Gastrocnemius medialis (tissue), 4 donors: ENCODE measurements around the gene PTGFRN. TPM values are rescaled to one million over a fixed set of nuclear protein-coding genes. Genes with fewer than 3 reads are reported as not detected.

Source experiments
- ATAC-seq, 2 donors: fragments of 150-250 bp; one replicate each; pipeline ENCODE4 v1.9.1; 2016
- DNase-seq, 2 donors: peaks; one replicate each; pipeline ENCODE4 v3.0.0-alpha.2; 2019
- H3K27ac ChIP-seq, 4 donors: fragments of 200-600 bp; sonication (generic); 1 replicate in 1 of 4; 2 replicates in 3 of 4; pipeline ENCODE4 v1.5.1; 2016 to 2018; ENCODE audit warnings: mild to moderate bottlenecking in 2 of 4, moderate library complexity in 1 of 4
- H3K27me3 ChIP-seq, 3 donors: fragments of 200-600 bp; sonication (generic) in 2 of 3; 1 replicate in 1 of 3; 2 replicates in 2 of 3; pipeline versions ENCODE4 v1.5.1 to v1.6.0; 2016 to 2019; ENCODE audit warnings: mild to moderate bottlenecking in 1 of 3, moderate library complexity in 1 of 3
- H3K36me3 ChIP-seq, 2 donors: fragments of 200-600 bp; sonication (generic) in 1 of 2; one replicate each; pipeline ENCODE4 v1.5.1; 2017 to 2018
- H3K4me1 ChIP-seq, 2 donors: fragments of 200-600 bp; sonication (generic) in 1 of 2; one replicate each; pipeline ENCODE4 v1.5.1; 2016 to 2017; ENCODE audit warnings: mild to moderate bottlenecking in 2 of 2
- H3K4me3 ChIP-seq, 4 donors: fragments of 200-600 bp; sonication (generic) in 3 of 4; 1 replicate in 1 of 4; 2 replicates in 3 of 4; pipeline ENCODE4 v1.5.1; 2016 to 2019; ENCODE audit warnings: mild to moderate bottlenecking in 2 of 4
- H3K9me3 ChIP-seq, 3 donors: fragments of 200-600 bp; sonication (generic) in 2 of 3; 1 replicate in 1 of 3; 2 replicates in 2 of 3; pipeline ENCODE4 v1.5.1; 2016 to 2019
- CTCF ChIP-seq, 5 experiments: fragments of 450-650 bp in 3 of 5; fragments of 200-600 bp in 2 of 5; sonication (generic) in 2 of 5; IDR thresholded peaks in 4 of 5; conservative IDR thresholded peaks in 1 of 5; 1 replicate in 4 of 5; 2 replicates in 1 of 5; pipeline ENCODE4 v1.5.1; 2016 to 2019; ENCODE audit warnings: antibody characterized with exemption in 5 of 5, mild to moderate bottlenecking in 3 of 5, moderate library complexity in 3 of 5
- POLR2A ChIP-seq, 2 donors: fragments of 450-650 bp; IDR thresholded peaks; one replicate each; pipeline ENCODE4 v1.6.1; 2017; ENCODE audit warnings: antibody characterized with exemption in 2 of 2, mild to moderate bottlenecking in 2 of 2, moderate library complexity in 2 of 2
- in situ Hi-C, 4 donors: fragments of 200-750 bp; cut with MboI; loops; one replicate each; pipeline versions ENCODE4 v1.15.0 to v1.8.0; 2017; ENCODE audit warnings: low sequenced_read_pairs in 4 of 4
- intact Hi-C: fragments of 100-400 bp; cut with DNase I; formaldehyde crosslinking; loops from one replicate; pipeline ENCODE4 v1.15.1; 2023; ENCODE audit warnings: low total_unique reads
- total RNA-seq, 4 donors: library from RNA; depleted of rRNA; stranded (reverse); fragments of >200 nt; gene quantifications; one replicate each; pipeline versions ENCODE4 v1.1.0 to v1.2.3, GENCODE V29; 2016

PTGFRN gene
- total RNA-seq, 4 donors from 2014 or later, result 1.5 to 18.1 (median 2.9) TPM

- Histone ChIP-seq H3K36me3 (no peaks in the 10 kb centered on the region), H3K27me3 (peaks cover 0 to 6% (median 0%) of the 10 kb centered on the region in 3 donors), H3K4me1 (no peaks in the 10 kb centered on the region), H3K27ac (no peak overlapping the region), H3K9me3 (no peaks in the 10 kb centered on the region), H3K4me3 (no peak overlapping the region)
- ATAC-seq, result no peak
- in situ Hi-C loops (no loop called here), intact Hi-C loops (no loop called here)
- DNase-seq, result no peak
- TF ChIP-seq CTCF (IDR thresholded peaks at IDR 0.05 in 4 of 5, conservative IDR thresholded peaks at IDR 0.05 in 1 of 5) (no peak), POLR2A (IDR thresholded peaks at IDR 0.05) (no peak)
Measured at GRCh38 chr1:116869611-116870010, 40.1 kb upstream of the PTGFRN start.

- Histone ChIP-seq H3K27ac (no peak overlapping the region), H3K36me3 (no peaks in the 10 kb centered on the region), H3K4me3 (no peak overlapping the region), H3K9me3 (no peaks in the 10 kb centered on the region), H3K4me1 (no peaks in the 10 kb centered on the region), H3K27me3 (peaks cover 0 to 8% (median 0%) of the 10 kb centered on the region in 3 donors)
- in situ Hi-C loops (no loop called here), intact Hi-C loops (no loop called here)
- ATAC-seq (no peak), DNase-seq (no peak)
- TF ChIP-seq POLR2A (IDR thresholded peaks at IDR 0.05), result no peak
- no peak for TF ChIP-seq CTCF (IDR thresholded peaks at IDR 0.05 in 4 of 5, conservative IDR thresholded peaks at IDR 0.05 in 1 of 5)
Measured at GRCh38 chr1:116870300-116870699, 39.4 kb upstream of the PTGFRN start.

GRCh38 chr1:116871779-116872146 is 38.0 kb upstream of the PTGFRN start:
- no peak overlapping the region for H3K27ac ChIP-seq

GRCh38 chr1:116873680-116874271 is 35.9 kb upstream of the PTGFRN start:
- no peak for ATAC-seq
- Histone ChIP-seq H3K27me3 (peaks cover 0 to 8% (median 0%) of the 10 kb centered on the region in 3 donors), H3K27ac (no peak overlapping the region), H3K4me1 (peaks cover 16 to 21% of the 10 kb centered on the region in 2 donors), H3K4me3 (no peak overlapping the region), H3K36me3 (no peaks in the 10 kb centered on the region), H3K9me3 (no peaks in the 10 kb centered on the region)
- no peak for TF ChIP-seq POLR2A (IDR thresholded peaks at IDR 0.05)
- TF ChIP-seq CTCF (IDR thresholded peaks at IDR 0.05 in 4 of 5, conservative IDR thresholded peaks at IDR 0.05 in 1 of 5), result no peak
- intact Hi-C loops, result no loop called here
- no peak for DNase-seq
- in situ Hi-C loops, result no loop called here

More at GRCh38 chr1:116871779-116872146, 38.0 kb upstream of the PTGFRN start:
- H3K27me3 ChIP-seq, result peaks cover 0 to 8% (median 0%) of the 10 kb centered on the region in 3 donors
- ATAC-seq, result no peak
- in situ Hi-C loops (no loop called here), intact Hi-C loops (no loop called here)
- no peak overlapping the region for H3K4me3 ChIP-seq
- DNase-seq, result no peak
- no peak for TF ChIP-seq POLR2A (IDR thresholded peaks at IDR 0.05)
- TF ChIP-seq CTCF (IDR thresholded peaks at IDR 0.05 in 4 of 5, conservative IDR thresholded peaks at IDR 0.05 in 1 of 5), result no peak
- H3K9me3 ChIP-seq, result no peaks in the 10 kb centered on the region
- no peaks in the 10 kb centered on the region for H3K36me3 ChIP-seq
- H3K4me1 ChIP-seq, result peaks cover 1% of the 10 kb centered on the region in 2 donors
